Ovary (tissue), 3 donors: ENCODE measurements around the gene STAT4.

ENCODE experiments used
- CTCF ChIP-seq, 3 donors: fragments of 450-650 bp in 2 of 3; fragments of 200-600 bp in 1 of 3; IDR thresholded peaks; one replicate each; pipeline versions ENCODE4 v1.5.1 to v1.8.0; 2016 to 2022; ENCODE audit warnings: antibody characterized with exemption in 3 of 3, mild to moderate bottlenecking in 1 of 3
- EP300 ChIP-seq: sonication (generic); formaldehyde crosslinking; IDR thresholded peaks from one replicate; pipeline ENCODE4 v1.6.1; 2017; ENCODE audit warnings: antibody characterized with exemption
- POLR2A ChIP-seq: fragments of 450-650 bp; IDR thresholded peaks from one replicate; pipeline ENCODE4 v1.6.1; 2017; ENCODE audit warnings: antibody characterized with exemption, mild to moderate bottlenecking, moderate library complexity
- donor health status: DM: no; HTN: no; CAD: no.

GRCh38 chr2:191180276-191180675 lies 29.5 kb upstream of the STAT4 start:
- TF ChIP-seq POLR2A = no peak
- TF ChIP-seq CTCF (IDR thresholded peaks at IDR 0.05) = no peak
- TF ChIP-seq EP300 = no peak
